Esophagus mucosa (tissue), 1 donor: ENCODE data around the gene NPHS2. TPM values are rescaled to one million over a fixed set of nuclear protein-coding genes. Genes with fewer than 3 reads are reported as not detected.
A peak's percentile ranks its signal among the peaks of the same experiment; 100 is the strongest.

Experiments
- ATAC-seq: fragments of 200-7000 bp; cut with Tn5 transposase; one replicate; pipeline ENCODE4 v1.9.1; 2020
- total RNA-seq: library from RNA; stranded (reverse); gene quantifications from one replicate; pipeline ENCODE4 v1.2.4, GENCODE V29; 2023
- donor health status: DM: yes; HTN: yes; CAD: no.

NPHS2 gene
- not detected for total RNA-seq

DNA sequence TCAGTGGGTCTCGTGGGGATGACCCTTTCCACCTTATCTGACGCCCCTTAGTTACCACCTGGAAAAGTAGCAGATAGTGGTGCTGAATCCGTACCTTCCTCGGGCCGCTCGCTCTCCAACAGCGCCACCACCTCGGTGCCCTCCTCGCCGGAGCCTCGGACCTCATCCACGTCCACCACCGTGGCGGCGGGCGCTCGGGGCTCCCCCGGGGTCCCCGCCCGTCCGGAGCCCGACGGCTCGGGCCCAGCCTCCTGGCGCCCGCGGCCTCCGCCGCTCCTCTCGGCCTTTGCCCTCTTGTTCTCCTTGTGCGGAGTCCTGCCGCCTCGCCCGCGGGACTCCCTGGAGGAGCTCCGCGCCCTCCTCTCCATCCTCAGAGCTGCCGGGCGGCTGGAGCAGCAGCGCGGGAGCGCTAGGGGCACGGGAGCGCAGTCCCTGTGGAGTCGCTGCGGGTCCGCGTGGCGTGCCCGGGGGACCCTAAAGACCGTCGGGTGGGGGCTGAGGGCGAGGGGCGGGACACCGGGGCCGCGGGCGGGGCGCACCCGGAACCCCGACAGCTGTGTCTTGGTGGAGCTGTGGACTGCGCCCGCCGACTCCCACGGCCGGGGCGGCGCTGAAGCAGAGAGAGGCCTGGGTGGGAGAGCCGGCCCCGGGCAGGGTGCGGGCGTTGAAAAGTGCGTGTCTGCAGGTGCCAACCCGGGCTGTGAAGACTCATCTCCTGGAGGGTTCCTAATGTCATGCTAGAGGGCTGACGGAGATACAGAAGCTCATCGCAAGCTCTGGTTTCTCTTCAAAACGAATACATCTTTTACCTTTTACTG, at the start of gene NPHS2:
TSS of gene NPHS2 (minus strand) at position 452 of the 818 bp plus-strand sequence. CDS start at position 368, 84 bp downstream.
- ATAC-seq: no peak

- no peak for ATAC-seq
Measured at GRCh38 chr1:179612361-179612760, 36.6 kb upstream of the NPHS2 start.

DNA sequence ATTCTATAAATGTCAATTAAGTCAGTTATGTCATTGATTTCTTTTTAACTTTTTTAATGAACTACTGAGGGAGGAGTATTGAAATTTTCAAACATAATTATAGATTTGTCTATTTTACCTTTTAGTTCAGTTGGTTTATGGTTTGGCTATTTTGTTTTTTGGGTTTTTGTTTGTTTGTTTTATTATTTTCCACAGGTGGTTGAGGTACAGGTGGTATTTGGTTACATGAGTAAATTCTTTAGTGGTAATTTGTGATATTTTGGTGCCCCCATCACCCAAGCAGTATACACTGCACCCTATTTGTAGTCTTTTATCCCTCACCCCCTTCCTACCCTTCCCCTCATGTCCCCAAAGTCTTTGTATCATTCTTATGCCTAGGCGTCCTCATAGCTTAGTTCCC, 25.3 kb upstream of the NPHS2 start:
- no peak for ATAC-seq

GRCh38 chr1:179599623-179600249, 24.0 kb upstream of the NPHS2 start:
- ATAC-seq: peak; percentile 67

DNA sequence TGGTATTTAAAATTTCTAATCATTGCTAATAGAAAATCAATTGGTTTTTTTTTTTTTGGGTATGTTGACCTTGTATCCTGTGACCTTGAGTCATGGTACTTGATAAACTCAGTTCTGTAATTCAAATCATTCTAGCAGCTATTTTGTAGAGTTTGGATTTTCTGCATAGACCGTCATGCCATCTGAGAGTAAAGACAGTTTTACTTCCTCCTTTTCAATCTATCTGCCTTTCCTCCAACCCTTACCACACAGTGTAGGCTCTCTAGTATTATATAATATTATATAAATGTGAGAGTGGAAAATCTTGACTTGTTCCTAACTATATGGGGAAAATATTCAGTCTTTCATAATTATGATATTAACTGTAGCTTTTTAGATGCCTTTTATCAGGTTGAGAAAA, 22.9 kb upstream of the NPHS2 start:
- ATAC-seq: no peak

- peak; percentile 45 for ATAC-seq
Measured at GRCh38 chr1:179591592-179592580, 16.1 kb upstream of the NPHS2 start, which contains the start of gene TDRD5. TDRD5 (plus strand) TSS chr1:179591832; CDS start chr1:179592616, 784 bp downstream.

- ATAC-seq: no peak
Measured at GRCh38 chr1:179591253-179591591, 15.5 kb upstream of the NPHS2 start.

DNA sequence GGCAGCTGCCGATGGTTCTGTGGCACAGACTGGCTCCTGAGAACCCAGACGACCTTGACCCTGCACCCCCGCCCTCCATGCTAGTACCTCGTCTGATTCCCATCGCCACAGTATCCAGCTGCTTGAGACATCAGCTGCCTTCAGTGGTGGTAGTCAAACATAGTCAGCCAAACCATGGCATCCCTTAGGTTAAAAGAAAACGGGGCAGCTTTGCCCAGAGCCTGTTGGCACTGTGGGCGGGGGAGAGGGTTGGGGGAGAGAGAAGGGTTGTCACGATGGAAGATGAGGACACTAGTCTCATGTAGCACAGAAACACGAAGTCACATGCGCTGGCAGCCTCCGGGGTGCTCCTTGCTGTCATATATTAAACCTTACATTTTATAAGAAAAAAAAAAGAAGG, 14.9 kb upstream of the NPHS2 start:
- no peak for ATAC-seq

DNA sequence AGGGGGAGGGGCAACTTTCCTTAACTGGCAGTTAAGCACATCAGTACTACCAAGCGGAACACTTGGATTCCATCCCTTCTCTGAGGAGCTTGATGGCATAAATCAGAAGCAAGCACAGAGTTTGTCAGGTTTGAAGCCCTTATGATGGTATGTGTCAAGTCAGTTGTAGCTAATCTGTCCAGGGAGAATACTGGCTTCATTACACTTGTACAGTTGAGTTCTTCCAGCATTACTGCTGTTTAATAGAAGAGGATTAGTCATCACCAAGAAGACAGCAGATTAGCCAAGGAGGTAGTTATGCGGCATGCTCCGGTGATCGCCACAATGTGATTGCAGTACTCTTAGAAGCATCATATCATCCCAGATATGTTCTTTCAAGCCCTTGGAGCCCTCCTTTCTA, 13.8 kb upstream of the NPHS2 start:
- ATAC-seq: no peak

DNA sequence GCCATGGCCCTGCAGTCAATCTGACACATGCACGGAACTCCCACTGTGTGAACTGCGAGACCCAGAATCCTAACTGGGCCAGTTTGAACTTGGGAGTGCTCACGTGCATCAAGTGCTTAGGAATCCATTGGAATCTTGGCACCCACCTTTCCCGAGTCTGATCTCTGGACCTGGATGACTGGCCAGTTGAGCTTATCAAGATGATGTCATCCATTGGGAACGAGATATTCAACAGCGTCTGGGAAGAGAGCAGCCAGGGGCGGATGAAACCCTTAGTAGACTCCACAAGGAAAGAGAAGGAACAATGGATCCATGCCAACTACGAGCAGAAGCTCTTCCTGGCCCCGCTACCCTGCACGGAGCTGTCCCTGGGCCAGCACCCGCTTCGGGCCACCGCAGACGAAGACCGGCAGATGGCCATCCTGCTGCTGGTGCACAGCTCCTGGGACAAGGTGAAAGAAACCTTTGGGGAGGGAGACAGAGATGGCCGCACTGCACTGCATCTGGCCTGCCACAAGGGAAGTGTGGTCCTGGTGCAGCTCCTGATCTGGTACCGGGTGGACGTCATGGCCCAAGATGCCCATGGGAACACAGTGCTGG, 12.8 kb upstream of the NPHS2 start:
- ATAC-seq: no peak

GRCh38 chr1:179587336-179587735, 11.6 kb upstream of the NPHS2 start:
- ATAC-seq: no peak

- ATAC-seq: peak; percentile 71
Measured at GRCh38 chr1:179586107-179586823, 10.5 kb upstream of the NPHS2 start.

DNA sequence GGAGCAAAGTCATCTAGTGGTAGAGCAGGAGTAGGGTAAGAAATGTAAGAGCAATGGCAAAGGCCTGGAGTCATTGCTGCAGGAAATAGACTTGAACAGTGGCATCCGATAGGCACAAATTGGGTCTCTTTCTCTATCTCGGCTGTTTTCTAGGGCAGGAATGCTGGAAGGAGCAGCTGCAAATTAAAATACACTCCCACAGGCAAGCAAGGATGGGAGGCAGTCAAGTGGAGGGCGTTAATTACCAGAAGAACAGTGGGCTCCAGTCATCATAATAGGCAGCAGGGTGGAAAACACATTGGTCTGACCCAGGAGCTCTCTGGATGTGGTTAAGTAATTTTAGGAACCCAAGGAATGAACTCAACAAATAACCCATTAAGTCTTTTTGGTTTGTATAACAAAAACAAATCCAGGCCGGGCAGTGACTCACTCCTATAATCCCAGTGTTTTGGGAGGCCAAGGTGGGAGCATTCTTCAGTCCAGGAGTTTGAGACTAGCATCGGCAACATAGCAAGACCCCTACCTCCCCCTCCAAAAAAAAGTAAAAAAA, 8.1 kb upstream of the NPHS2 start:
- ATAC-seq: no peak

GRCh38 chr1:179576509-179576908, 761 bp upstream of the NPHS2 start:
- no peak for ATAC-seq

DNA sequence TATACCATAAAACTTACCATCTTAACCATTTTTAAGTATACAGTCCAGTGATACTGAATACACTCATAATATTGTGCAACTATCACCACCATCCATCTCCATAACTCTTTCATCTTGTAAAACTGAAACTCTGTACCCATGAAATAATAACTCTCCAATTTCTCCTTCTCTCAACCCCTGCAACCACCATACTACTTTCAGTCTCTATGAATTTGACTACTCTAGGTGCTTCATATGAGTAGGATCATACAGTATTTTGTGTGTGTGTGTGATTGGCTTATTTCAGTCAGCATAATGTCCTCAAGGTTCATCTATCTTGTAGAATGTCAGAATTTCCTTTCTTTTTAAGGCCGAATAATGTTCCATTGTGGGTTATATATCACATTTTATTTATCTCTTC, 17.7 kb downstream of the NPHS2 start:
- ATAC-seq: no peak

DNA sequence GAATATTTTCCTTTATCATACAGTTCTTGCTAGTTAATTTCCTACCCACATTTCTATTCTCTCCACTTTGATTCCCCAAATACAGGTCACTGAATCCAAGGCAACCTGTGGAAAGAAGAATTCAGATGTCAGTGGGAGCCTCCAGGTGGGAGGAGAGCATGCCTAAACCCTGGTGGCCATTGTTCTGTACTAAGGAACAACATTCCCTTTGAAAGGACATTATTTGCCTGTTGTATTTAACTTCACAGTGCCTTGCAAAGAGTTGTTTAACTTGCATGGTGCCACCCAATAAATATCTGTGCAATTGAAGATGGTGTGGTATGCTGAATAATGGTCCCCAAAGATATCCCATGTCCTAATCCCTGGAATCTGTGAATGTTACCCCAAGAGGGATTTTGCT, 21.3 kb downstream of the NPHS2 start:
- ATAC-seq: no peak

DNA sequence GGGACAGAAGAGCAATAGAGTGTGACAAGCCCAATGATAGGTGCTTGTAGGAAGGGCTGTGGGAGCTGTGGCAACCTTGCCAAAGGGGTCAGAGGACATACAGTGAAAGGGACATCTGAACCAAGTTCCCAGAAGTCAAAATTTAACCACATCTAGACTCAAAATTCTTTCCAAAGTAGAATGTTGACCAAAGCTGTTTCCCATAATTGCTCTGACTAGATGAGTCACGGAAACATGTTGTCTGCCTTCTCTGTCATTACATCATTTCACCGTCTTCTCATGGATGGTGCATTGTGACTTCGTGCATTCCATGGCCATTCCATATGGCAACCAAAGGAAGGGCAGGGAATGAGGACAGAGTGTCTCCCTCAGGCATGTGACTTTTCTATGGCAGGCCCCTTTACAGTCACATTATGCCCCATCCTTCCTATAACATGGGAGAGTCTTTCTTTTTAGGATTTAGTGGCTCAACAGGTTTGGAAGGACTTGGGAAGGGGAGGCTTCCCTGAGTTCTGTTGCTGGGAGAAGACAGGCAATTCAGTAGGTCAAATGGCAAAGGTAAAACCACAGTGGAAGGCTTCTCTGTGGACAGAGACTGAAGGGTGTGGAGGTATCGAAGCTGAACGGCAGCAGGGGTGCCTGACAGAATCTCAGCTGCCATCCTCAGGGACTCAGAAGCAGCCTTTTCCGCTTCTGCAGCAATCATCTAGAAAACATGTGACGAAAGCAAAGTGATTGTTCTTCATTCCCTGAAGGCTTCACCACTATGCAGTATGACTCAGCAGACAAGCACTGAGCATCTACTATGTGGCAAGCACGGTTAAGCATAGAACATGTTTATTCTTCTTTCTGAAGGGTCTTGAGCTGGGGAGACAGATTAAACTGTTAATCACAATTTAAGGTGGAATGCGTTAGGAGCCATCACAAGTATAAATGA, 24.7 kb downstream of the NPHS2 start:
- ATAC-seq: peak; percentile 72

DNA sequence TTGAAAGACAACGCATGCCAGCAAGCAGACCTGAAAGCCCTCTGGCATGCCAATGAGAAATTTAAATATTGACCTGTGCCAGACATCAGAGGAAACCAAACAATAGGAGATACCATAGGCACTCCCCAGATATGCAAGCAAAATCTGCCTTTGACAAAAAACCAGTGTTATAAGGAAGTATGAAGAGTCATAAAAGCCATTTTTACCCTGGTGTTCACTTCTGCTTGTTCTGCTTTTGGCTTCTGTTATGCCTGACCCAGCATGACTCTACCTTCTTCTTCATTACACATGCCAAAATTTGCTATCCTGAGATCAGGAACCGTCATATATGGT, 26.4 kb downstream of the NPHS2 start:
- ATAC-seq: no peak

- no peak for ATAC-seq
Measured at GRCh38 chr1:179548666-179549367, 26.9 kb downstream of the NPHS2 start.

DNA sequence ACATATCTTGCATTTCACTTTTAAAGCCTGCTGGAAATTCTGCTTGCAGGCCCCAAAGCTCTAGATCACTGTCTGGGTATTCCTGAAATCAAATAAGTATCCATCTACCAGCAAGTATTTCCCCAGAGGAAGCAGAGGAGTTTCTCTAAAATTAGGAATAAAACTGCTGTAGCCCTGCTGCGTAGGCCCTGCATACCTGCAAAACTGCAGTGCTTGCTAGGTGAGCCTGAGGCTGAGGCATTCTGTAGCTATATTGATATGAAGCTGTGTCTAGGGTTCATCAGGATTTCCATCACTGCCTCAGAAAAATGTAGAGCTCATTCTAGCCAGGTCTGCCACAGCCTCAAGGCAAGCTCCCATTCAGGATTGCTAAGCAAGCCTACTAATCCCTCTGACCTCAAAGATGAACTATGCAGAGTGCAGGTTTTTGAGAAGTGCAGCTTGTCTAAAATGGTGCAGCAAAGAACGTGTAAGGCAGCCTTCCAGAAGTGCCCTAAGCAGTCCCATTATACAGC, 28.7 kb downstream of the NPHS2 start:
- no peak for ATAC-seq
